HepG2 (cell line): Measurements from ENCODE around the gene ETS2. TPM values are rescaled to one million over a fixed set of nuclear protein-coding genes. Genes with fewer than 3 reads are reported as not detected.

ENCODE experiments used
- ATAC-seq: fragments of 200-7000 bp; cut with Tn5 transposase; 3 replicates; pipeline ENCODE4 v1.9.1; 2020; ENCODE audit warnings: mild to moderate bottlenecking, moderate library complexity
- BruUV-seq: library from RNA; stranded (reverse); fragments of 400-500 nt; replicated peaks from 2 replicates; lab custom pipeline; 2021; lab: Mats Ljungman, UMichigan
- CTCF ChIA-PET: fragments of 300-600 bp; formaldehyde crosslinking; extraction: SDS; loops from one replicate; lab custom pipeline; 2021; ENCODE audit warnings: low total read pairs, inconsistent platforms, low intra/inter-chr PET ratio; lab: Yijun Ruan, JAX
- POLR2A ChIA-PET: fragments of 350-600 bp; sonication (Branson Sonifier 250); formaldehyde crosslinking; loops from one replicate; lab custom pipeline; 2020; ENCODE audit warnings: antibody characterized with exemption, inconsistent platforms; lab: Yijun Ruan, JAX
- DNase-seq: peaks from one replicate; pipeline ENCODE4 v3.0.0-alpha.2; 2015; ENCODE audit warnings: low spot score
- FAIRE-seq: peaks from 3 replicates; lab custom pipeline; 2011; peaks lifted over from hg19 to GRCh38; lab: Jason Lieb, UNC
- H2AFZ ChIP-seq: one replicate; pipeline ENCODE4 v1.6.1; 2011; ENCODE audit warnings: low read length, inconsistent platforms
- H3K27ac ChIP-seq: fragments of 300-600 bp; 3 replicates; pipeline ENCODE4 v1.8.0; 2011; ENCODE audit warnings: mixed run types, mild to moderate bottlenecking, mixed read lengths, low read length, inconsistent platforms; ENCODE audit not compliant: insufficient read depth; ENCODE audit errors: extremely low read length
- H3K27me3 ChIP-seq, 2 experiments: fragments of 200-600 bp in 1 of 2; 2 replicates in 1 of 2; 3 replicates in 1 of 2; pipeline versions ENCODE4 v1.6.0 to v1.8.0; 2011; ENCODE audit warnings: low read length in 2 of 2, mild to moderate bottlenecking in 2 of 2, moderate library complexity in 2 of 2, inconsistent platforms in 1 of 2; ENCODE audit not compliant: insufficient read depth in 2 of 2, control insufficient read depth in 1 of 2
- H3K36me3 ChIP-seq, 2 experiments: fragments of 200-600 bp in 1 of 2; replicated peaks in 1 of 2; 2 replicates in 1 of 2; 3 replicates in 1 of 2; pipeline versions ENCODE4 v1.5.1 to v1.8.0; 2011; ENCODE audit warnings: low read length in 2 of 2, inconsistent platforms in 1 of 2; ENCODE audit not compliant: insufficient read depth in 2 of 2, control insufficient read depth in 1 of 2
- H3K4me1 ChIP-seq: 2 replicates; pipeline ENCODE4 v1.5.1; 2012; ENCODE audit warnings: low read length, inconsistent platforms; ENCODE audit not compliant: insufficient read depth
- H3K4me2 ChIP-seq: 2 replicates; pipeline ENCODE4 v1.6.0; 2011; ENCODE audit warnings: low read depth, low read length, inconsistent platforms
- H3K4me3 ChIP-seq, 3 experiments: fragments of 200-600 bp in 1 of 3; sonication (generic), shearing (Covaris generic) in 1 of 3; replicated peaks in 1 of 3; 2 replicates each; pipeline ENCODE4 v1.5.1; 2011 to 2016; ENCODE audit warnings: low read length in 3 of 3, inconsistent platforms in 2 of 3, low read depth in 2 of 3, mild to moderate bottlenecking in 2 of 3, control low read depth in 1 of 3, mixed read lengths in 1 of 3; ENCODE audit not compliant: insufficient read depth in 1 of 3
- H3K79me2 ChIP-seq: one replicate; pipeline ENCODE4 v1.6.1; 2011; ENCODE audit warnings: low read length, inconsistent platforms; ENCODE audit not compliant: insufficient read depth
- H3K9ac ChIP-seq: 2 replicates; pipeline ENCODE4 v1.6.0; 2011; ENCODE audit warnings: mild to moderate bottlenecking, low read depth, low read length, inconsistent platforms; ENCODE audit not compliant: insufficient read depth
- H3K9me3 ChIP-seq: 2 replicates; pipeline ENCODE4 v1.5.1; 2012; ENCODE audit warnings: mild to moderate bottlenecking, low read length
- H4K20me1 ChIP-seq: 2 replicates; pipeline ENCODE4 v1.6.0; 2011; ENCODE audit warnings: inconsistent platforms, mild to moderate bottlenecking, low read length, moderate library complexity; ENCODE audit not compliant: insufficient read depth
- ASH2L ChIP-seq: fragments of 300-600, 200-600 bp; sonication (generic); IDR thresholded peaks from 2 replicates; pipeline ENCODE4 v1.7.0; 2017; ENCODE audit warnings: low read depth, mild to moderate bottlenecking, moderate library complexity, mixed read lengths, low read length; ENCODE audit not compliant: insufficient read length
- CENPT ChIP-seq: sonication (generic); formaldehyde crosslinking; IDR thresholded peaks from 2 replicates; pipeline ENCODE4 v1.8.0; 2022; ENCODE audit warnings: low read depth, mild to moderate bottlenecking, moderate library complexity, missing genetic modification reagents
- GABPB1 ChIP-seq: IDR thresholded peaks from 2 replicates; pipeline ENCODE4 v1.6.1; 2016; ENCODE audit warnings: mild to moderate bottlenecking, missing genetic modification reagents, moderate library complexity, missing compliant biosample characterization
- KDM4B ChIP-seq: sonication (generic); formaldehyde crosslinking; IDR thresholded peaks from 2 replicates; pipeline ENCODE4 v1.4.0; 2020; ENCODE audit warnings: missing genetic modification reagents
- KDM5B ChIP-seq: sonication (generic); formaldehyde crosslinking; IDR thresholded peaks from 2 replicates; pipeline ENCODE4 v1.4.0; 2020; ENCODE audit warnings: missing genetic modification reagents, mild to moderate bottlenecking, borderline replicate concordance
- KLF16 ChIP-seq, 2 experiments: sonication (generic) in 1 of 2; formaldehyde crosslinking in 1 of 2; IDR thresholded peaks; 2 replicates each; pipeline versions ENCODE4 v1.6.1 to v1.8.0; 2016 to 2023; ENCODE audit warnings: missing genetic modification reagents in 2 of 2, missing compliant biosample characterization in 1 of 2
- MTF2 ChIP-seq: sonication (generic); formaldehyde crosslinking; IDR thresholded peaks from 2 replicates; pipeline ENCODE4 v1.5.0; 2020; ENCODE audit warnings: missing genetic modification reagents, borderline replicate concordance
- NFE2 ChIP-seq: sonication (generic); formaldehyde crosslinking; IDR thresholded peaks from 2 replicates; pipeline ENCODE4 v1.4.0; 2020; ENCODE audit warnings: missing genetic modification reagents
- REPIN1 ChIP-seq: sonication (generic); formaldehyde crosslinking; IDR thresholded peaks from 2 replicates; pipeline ENCODE4 v1.8.0; 2022; ENCODE audit warnings: missing genetic modification reagents, low read depth, mild to moderate bottlenecking, borderline replicate concordance
- TP53 ChIP-seq: sonication (generic); formaldehyde crosslinking; conservative IDR thresholded peaks from 2 replicates; pipeline ENCODE4 v1.4.0; 2020; ENCODE audit warnings: missing genetic modification reagents
- ZNF224 ChIP-seq: sonication (generic); formaldehyde crosslinking; IDR thresholded peaks from 2 replicates; pipeline ENCODE4 v1.5.0; 2020; ENCODE audit warnings: mild to moderate bottlenecking, missing genetic modification reagents
- ZNF558 ChIP-seq: sonication (generic); formaldehyde crosslinking; IDR thresholded peaks from 2 replicates; pipeline ENCODE4 v1.9.0; 2022; ENCODE audit warnings: mild to moderate bottlenecking, missing genetic modification reagents, borderline replicate concordance
- ZNF839 ChIP-seq: sonication (generic); formaldehyde crosslinking; IDR thresholded peaks from 2 replicates; pipeline ENCODE4 v1.4.0; 2020; ENCODE audit warnings: missing genetic modification reagents, mild to moderate bottlenecking, borderline replicate concordance
- WGBS: methylation state at CpG from one replicate; pipeline ENCODE4 v1.1.6; 2017; ENCODE audit warnings: low lambda C conversion rate; 5-methylcytosine and 5-hydroxymethylcytosine counted together
- in situ Hi-C: cut with HindIII; loops from 2 replicates; pipeline ENCODE4 v1.10.0; 2017; ENCODE audit warnings: low pct_unique_long_range_greater_than_20kb; ENCODE audit not compliant: extremely low pct_ligation_motif_present
- intact Hi-C: fragments of 100-400 bp; cut with micrococcal nuclease; formaldehyde crosslinking; loops from one replicate; pipeline ENCODE4 v1.10.0; 2022; ENCODE audit not compliant: unreplicated experiment
- polyA plus RNA-seq, 8 experiments: library from polyadenylated mRNA; depleted of rRNA in 3 of 8; stranded (reverse) in 7 of 8; unstranded in 1 of 8; fragments of >200 nt; fragmentation: Illumina TruSeq in 4 of 8; extraction: Trizol in 4 of 8; gene quantifications; 2 replicates each; pipeline versions ENCODE4 v1.2.1 to v1.2.3, GENCODE V29; 2011 to 2016; ENCODE audit warnings: low read depth in 4 of 8, missing spikeins in 1 of 8, mixed read lengths in 1 of 8; ENCODE audit not compliant: insufficient read depth in 1 of 8
- total RNA-seq, 5 experiments: library from RNA; depleted of rRNA; stranded (reverse); fragments of >200 nt; fragmentation: Illumina TruSeq; extraction: Trizol; gene quantifications; 2 replicates each; pipeline ENCODE4 v1.2.3, GENCODE V29; 2016; ENCODE audit warnings: low read depth in 1 of 5
- TF ChIP-seq, protein P1 (sequence below): sonication (generic); formaldehyde crosslinking; IDR thresholded peaks from 2 replicates; pipeline ENCODE4 v1.9.0; 2021; ENCODE audit warnings: missing genetic modification reagents, borderline replicate concordance
- TF ChIP-seq, protein P2 (sequence below): sonication (generic); formaldehyde crosslinking; IDR thresholded peaks from 2 replicates; pipeline ENCODE4 v1.4.0; 2020; ENCODE audit warnings: missing genetic modification reagents, borderline replicate concordance
- TF ChIP-seq, protein P3 (sequence below): conservative IDR thresholded peaks from 2 replicates; pipeline ENCODE4 v1.6.1; 2018; ENCODE audit warnings: missing genetic modification reagents

ETS2 gene
- total and polyA plus RNA-seq, 2 of the 13 experiments (the other 11 are each of a cell fraction or from before 2014, with no cell fraction given) = 24.6 to 64.4 TPM

DNA sequence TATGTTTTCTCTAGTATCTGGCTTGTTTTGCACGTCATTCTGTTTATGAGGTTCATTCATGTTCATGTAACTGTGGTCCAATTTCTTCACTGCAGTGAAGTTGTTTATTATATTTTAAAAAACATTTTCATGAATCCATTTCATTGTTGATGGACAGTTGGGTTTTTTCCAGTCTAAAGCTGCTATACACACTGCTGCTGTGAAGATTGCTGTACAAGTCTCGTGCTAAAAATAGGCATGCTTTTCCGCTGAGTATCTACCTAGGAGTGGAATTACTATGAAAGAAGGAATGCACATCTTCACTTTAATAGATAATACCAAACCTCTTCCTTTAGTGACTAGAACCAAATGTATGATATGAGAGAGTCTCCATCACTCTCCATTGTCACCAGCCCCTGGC is 49.0 kb upstream of the ETS2 start:
- WGBS = 86% methylated on average over 3 of the region's 3 CpGs
- H2AFZ ChIP-seq = no peak overlapping the region
- DNase-seq = no peak
- TF ChIP-seq REPIN1 (CRISPR knock-in tag) (no peak), NFE2 (no peak), MTF2 (CRISPR knock-in tag) (no peak), ZNF558 (CRISPR knock-in tag) (no peak), KDM4B (CRISPR knock-in tag) (no peak), CENPT (CRISPR knock-in tag) (no peak), ASH2L (no peak), KDM5B (CRISPR knock-in tag) (no peak), ZNF839 (CRISPR knock-in tag) (no peak), ZNF224 (CRISPR knock-in tag) (no peak), GABPB1 (CRISPR knock-in tag) (no peak), TP53 (CRISPR knock-in tag) (no peak), KLF16 (CRISPR knock-in tag; IDR thresholded peaks at IDR 0.05) (no peak)
- TF ChIP-seq, protein P1, sequence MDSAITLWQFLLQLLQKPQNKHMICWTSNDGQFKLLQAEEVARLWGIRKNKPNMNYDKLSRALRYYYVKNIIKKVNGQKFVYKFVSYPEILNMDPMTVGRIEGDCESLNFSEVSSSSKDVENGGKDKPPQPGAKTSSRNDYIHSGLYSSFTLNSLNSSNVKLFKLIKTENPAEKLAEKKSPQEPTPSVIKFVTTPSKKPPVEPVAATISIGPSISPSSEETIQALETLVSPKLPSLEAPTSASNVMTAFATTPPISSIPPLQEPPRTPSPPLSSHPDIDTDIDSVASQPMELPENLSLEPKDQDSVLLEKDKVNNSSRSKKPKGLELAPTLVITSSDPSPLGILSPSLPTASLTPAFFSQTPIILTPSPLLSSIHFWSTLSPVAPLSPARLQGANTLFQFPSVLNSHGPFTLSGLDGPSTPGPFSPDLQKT (CRISPR knock-in tag) = no peak
- TF ChIP-seq, protein P2, sequence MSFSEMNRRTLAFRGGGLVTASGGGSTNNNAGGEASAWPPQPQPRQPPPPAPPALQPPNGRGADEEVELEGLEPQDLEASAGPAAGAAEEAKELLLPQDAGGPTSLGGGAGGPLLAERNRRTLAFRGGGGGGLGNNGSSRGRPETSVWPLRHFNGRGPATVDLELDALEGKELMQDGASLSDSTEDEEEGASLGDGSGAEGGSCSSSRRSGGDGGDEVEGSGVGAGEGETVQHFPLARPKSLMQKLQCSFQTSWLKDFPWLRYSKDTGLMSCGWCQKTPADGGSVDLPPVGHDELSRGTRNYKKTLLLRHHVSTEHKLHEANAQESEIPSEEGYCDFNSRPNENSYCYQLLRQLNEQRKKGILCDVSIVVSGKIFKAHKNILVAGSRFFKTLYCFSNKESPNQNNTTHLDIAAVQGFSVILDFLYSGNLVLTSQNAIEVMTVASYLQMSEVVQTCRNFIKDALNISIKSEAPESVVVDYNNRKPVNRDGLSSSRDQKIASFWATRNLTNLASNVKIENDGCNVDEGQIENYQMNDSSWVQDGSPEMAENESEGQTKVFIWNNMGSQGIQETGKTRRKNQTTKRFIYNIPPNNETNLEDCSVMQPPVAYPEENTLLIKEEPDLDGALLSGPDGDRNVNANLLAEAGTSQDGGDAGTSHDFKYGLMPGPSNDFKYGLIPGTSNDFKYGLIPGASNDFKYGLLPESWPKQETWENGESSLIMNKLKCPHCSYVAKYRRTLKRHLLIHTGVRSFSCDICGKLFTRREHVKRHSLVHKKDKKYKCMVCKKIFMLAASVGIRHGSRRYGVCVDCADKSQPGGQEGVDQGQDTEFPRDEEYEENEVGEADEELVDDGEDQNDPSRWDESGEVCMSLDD (CRISPR knock-in tag) = no peak
- TF ChIP-seq, protein P3, sequence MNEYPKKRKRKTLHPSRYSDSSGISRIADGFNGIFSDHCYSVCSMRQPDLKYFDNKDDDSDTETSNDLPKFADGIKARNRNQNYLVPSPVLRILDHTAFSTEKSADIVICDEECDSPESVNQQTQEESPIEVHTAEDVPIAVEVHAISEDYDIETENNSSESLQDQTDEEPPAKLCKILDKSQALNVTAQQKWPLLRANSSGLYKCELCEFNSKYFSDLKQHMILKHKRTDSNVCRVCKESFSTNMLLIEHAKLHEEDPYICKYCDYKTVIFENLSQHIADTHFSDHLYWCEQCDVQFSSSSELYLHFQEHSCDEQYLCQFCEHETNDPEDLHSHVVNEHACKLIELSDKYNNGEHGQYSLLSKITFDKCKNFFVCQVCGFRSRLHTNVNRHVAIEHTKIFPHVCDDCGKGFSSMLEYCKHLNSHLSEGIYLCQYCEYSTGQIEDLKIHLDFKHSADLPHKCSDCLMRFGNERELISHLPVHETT = no peak
- H4K20me1 ChIP-seq = no peaks in the 10 kb centered on the region
- H3K79me2 ChIP-seq = no peaks in the 10 kb centered on the region
- H3K36me3 ChIP-seq = no peaks in the 10 kb centered on the region
- no peak overlapping the region for H3K4me2 ChIP-seq
- intact Hi-C loops = no loop called here
- no peak overlapping the region for H3K27ac ChIP-seq
- no peak for FAIRE-seq
- ATAC-seq = no peak
- ChIA-PET CTCF (no interaction called here), POLR2A (no interaction called here)
- no peak overlapping the region for H3K9ac ChIP-seq
- H3K9me3 ChIP-seq = no peaks in the 10 kb centered on the region
- peaks cover 1 to 14% of the 10 kb centered on the region in 2 experiments; a peak in 4 of 5 replicates for H3K27me3 ChIP-seq
- BruUV-seq = no TSS peak
- peaks cover 24% of the 10 kb centered on the region for H3K4me1 ChIP-seq
- in situ Hi-C loops = no loop called here
- no peak overlapping the region for H3K4me3 ChIP-seq
